Heart left ventricle (tissue), 11 donors: Measurements from ENCODE around the gene URAD. TPM values are rescaled to one million over a fixed set of nuclear protein-coding genes. Genes with fewer than 3 reads are reported as not detected.

Source experiments
- polyA plus RNA-seq, 2 donors: library from polyadenylated mRNA; stranded (reverse); fragments of 200-250 nt; gene quantifications; one replicate each; pipeline ENCODE4 v1.2.3, GENCODE V29; 2013
- total RNA-seq, 9 donors: library from RNA; depleted of rRNA in 2 of 9; stranded (reverse); fragments of >200 nt in 2 of 9; fragmentation: NEBNext Ultra II Directional in 3 of 9; extraction: Animal tissue kit (Norgen Biotek cat#: 25700) in 3 of 9; gene quantifications; one replicate each; pipeline versions ENCODE4 v1.1.0 to v1.2.4, GENCODE V29; 2016 to 2023
- donor health status: ischemic (EF 13 %, LVEDD 7.1; RV severe dilation, severe dysfunction).
- donor health status: healthy with polysubstance abuse.
- donor health status: DM: no; HTN: yes; CAD: no.
- donor health status: DM: no; HTN: no; CAD: no.
- donor health status: ischemic (EF 25% LVEDD 5.7; RV mildly dilated, moderate dysfunction).
- donor health status: healthy.
- donor health status: DM: yes; HTN: yes; CAD: no.
- donor health status: PGD.
- donor health status: nonischemic (EF 23%, LVEDD 6.1; RV moderate dilation, normal function).

Gene URAD
- total and polyA plus RNA-seq, 11 donors = not detected

Other genes starting within 250 kb of the URAD start
- not detected for gene GSX1, start 196.2 kb downstream of the URAD start, total RNA-seq
- gene GSX1, start 196.2 kb downstream of the URAD start, polyA plus RNA-seq = not detected
- not detected for gene PDX1, start 68.7 kb downstream of the URAD start, total RNA-seq
- not detected for gene PDX1, start 68.7 kb downstream of the URAD start, polyA plus RNA-seq
- not detected for gene CDX2, start 19.4 kb downstream of the URAD start, total RNA-seq
- gene CDX2, start 19.4 kb downstream of the URAD start, polyA plus RNA-seq = not detected
- under 1 TPM in 7 of 9 donors, not detected in 2; 0.09 to 0.48 (median 0.23) TPM for gene FLT3, start 111.9 kb upstream of the URAD start, total RNA-seq
- gene FLT3, start 111.9 kb upstream of the URAD start, polyA plus RNA-seq = under 1 TPM; 0.11 to 0.18 TPM
- gene PAN3, start 149.9 kb upstream of the URAD start, total RNA-seq = 10 to 100 TPM in 3 of 9 donors, 1 to 10 TPM in 6; 7.4 to 18.8 (median 9.5) TPM
- 1 to 10 TPM; 4.1 to 5.6 TPM for gene PAN3, start 149.9 kb upstream of the URAD start, polyA plus RNA-seq